ENCODE data around the gene ARID1B.

ARID1B gene

DNA sequence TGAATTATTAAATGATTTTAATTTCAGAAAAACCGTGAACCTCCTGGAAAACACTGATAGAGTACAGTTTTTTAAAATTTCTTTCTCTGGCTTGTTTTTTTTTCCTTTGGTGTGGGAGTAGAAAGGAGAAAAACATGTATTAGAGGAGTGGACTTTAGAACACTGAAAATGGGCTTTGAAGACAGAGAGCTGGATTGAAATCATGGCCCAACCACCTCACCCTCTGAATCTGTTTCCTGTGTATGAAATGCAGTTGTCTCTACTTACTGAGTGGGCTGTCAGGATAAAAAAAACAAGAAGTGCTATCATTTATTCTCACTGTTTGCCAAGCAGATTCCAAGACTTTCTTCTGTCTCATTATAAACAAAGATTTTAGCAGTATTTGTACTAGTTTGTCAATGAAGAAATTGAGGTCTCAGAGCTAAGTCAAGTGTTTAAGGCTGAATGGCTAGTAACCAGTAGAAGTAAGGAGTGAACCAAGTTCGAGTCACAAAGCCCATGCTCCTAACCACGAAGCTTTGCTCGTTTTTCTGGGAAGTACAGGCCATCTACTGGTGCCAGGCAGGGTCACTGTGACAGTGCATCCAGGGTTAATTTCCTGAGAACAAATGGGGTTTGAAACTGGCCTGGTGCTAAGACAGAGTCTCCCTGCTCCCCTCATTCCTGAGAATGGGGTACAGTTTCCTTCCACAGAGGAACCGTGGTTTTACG, 289.8 kb downstream of the ARID1B start:
- in situ Hi-C loops (cut with MboI; ENCODE audit: low sequenced_read_pairs) = no loop called here

DNA sequence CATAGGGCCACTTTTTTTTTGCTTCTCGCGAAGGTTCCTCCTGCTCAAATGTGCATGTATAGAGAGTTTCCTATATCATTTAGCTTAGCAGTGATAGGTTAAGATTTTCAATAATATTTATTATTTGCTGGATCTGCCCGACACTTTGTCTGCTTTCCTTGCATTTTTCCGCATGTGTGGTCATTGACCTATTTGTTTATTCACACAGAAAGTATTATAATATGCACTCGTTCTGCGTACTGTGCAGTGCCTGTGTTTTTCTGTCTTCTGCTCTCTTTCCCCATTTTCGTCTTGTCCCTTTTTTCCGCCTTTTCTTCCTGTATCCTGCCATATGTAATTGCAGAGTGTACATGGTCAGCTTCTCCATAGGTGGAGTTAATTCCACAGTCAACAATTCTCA, 290.3 kb downstream of the ARID1B start:
- in situ Hi-C loops (cut with MboI; ENCODE audit: low sequenced_read_pairs) = no loop called here

- in situ Hi-C loops (cut with MboI; ENCODE audit: low sequenced_read_pairs) = no loop called here
Measured at GRCh38 chr6:157068691-157069324, 291.6 kb downstream of the ARID1B start.

- in situ Hi-C loops (cut with MboI; ENCODE audit: low sequenced_read_pairs) = no loop called here
Measured at GRCh38 chr6:157069585-157069984, 292.4 kb downstream of the ARID1B start.

DNA sequence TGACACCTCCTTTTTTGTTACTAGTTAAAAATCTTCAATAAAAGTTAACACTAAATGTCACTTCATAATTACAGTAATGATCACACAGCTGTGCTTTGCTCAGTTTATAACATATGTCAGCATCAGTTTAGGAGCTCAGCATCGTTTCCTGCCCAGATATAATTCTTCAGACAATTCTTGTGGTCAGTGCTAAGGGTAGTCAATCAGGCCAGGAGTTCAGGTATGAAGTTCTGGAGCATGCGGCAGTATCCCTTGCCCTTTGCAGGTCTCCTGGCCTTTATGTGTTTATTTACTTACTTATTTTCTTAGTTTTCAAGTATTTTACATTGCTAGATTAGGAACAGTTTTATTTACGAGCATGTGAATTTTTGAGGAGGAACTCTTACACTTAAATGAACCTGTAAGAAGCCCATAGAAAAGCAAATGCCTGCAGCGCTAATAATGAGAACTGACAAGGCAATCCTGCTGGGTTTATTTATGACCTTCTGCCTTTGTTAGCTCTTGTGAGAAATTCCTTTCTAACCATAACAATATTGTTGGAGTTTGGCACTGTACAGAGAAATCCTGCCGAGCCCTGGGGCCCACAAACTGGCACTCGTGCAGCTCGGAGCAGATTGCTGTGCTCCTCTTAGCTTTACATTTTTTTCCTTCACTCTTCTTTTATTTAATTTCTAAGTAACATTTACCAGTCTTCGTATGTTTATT, 293.4 kb downstream of the ARID1B start:
- in situ Hi-C loops (cut with MboI; ENCODE audit: low sequenced_read_pairs) = no loop called here

GRCh38 chr6:157072128-157072527, 294.9 kb downstream of the ARID1B start:
- in situ Hi-C loops (cut with MboI; ENCODE audit: low sequenced_read_pairs) = no loop called here

- in situ Hi-C loops (cut with MboI; ENCODE audit: low sequenced_read_pairs) = no loop called here
Measured at GRCh38 chr6:157073596-157073995, 296.4 kb downstream of the ARID1B start.

DNA sequence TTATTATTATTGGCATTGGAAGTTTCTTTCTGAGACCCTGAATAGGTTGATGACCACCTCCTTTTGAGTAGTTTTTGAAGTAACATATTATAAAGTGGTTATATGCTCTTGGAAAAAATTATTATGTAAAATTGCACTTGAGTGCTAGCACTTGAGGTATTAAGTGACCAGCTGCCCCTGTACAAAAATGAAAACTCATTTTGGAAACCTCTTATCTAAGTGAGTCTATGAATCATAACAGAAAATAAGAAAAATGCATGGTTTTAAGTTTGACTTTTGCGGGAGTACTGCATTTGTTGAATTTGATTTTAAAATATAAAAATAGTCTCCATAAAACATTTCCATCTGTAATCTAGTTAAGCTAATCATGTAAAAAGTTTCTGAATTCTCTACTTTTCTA, 297.8 kb downstream of the ARID1B start:
- in situ Hi-C loops (cut with MboI; ENCODE audit: low sequenced_read_pairs) = no loop called here

- in situ Hi-C loops (cut with MboI; ENCODE audit: low sequenced_read_pairs) = no loop called here
Measured at GRCh38 chr6:157075549-157076450, 298.6 kb downstream of the ARID1B start.

DNA sequence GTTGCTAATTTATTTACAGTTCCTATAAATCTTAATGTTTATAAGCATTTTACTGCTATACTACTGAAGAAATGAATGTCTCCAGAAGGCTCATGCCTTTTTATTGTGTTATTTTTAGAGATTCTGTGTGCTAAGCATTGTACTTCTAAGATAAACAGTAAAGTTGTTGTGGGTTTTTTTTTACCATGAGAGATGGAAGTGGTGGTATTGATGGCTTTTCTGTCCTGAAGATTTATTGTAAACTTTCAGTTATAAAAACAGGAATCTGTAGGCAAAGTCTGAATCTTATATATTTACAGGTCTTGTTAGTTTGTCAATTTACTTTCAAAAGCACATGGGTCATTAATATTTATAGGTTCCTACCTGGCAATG, 299.3 kb downstream of the ARID1B start:
- in situ Hi-C loops (cut with MboI; ENCODE audit: low sequenced_read_pairs) = no loop called here

GRCh38 chr6:157077251-157077650, 300.1 kb downstream of the ARID1B start:
- in situ Hi-C loops (cut with MboI; ENCODE audit: low sequenced_read_pairs) = no loop called here

- in situ Hi-C loops (cut with MboI; ENCODE audit: low sequenced_read_pairs) = no loop called here
Measured at GRCh38 chr6:157078326-157078725, 301.1 kb downstream of the ARID1B start.

DNA sequence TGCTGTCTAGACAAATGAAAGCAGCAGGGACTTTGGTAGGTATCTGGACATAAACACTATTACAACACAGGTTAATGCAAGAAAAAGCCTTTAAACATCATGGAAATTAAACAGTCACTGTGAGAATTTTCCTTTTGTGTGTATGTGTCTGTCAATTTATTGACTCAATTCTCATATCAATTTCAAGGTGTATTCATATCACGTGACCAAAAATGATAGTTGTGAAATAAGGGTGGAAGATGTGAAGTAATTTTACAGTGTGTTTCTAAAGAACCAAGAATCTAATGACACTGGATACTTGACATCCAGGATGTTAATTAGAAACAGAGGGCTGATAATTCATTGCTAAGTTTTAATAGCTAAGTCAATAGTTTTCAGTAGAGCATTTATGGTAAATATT, 302.1 kb downstream of the ARID1B start:
- in situ Hi-C loops (cut with MboI; ENCODE audit: low sequenced_read_pairs) = no loop called here

DNA sequence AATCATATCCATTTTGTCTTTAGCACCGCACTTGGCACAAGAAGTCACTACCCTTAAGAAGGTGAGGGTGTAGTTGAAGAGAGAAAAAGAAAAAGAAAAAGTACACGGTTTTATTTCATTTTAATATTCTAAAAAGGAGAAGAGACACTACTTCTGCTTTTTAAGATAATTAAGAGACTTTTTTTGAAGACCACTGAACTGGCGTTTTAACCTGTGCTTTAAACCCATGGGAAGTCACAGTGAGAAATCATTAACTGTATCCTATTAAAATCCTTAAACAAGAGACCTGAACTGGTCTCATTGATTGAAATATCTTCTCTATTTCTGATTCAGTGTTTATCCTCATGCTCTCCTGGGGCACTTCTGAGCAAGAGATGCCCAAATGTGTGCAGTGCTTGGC, 302.6 kb downstream of the ARID1B start:
- in situ Hi-C loops (cut with MboI; ENCODE audit: low sequenced_read_pairs) = no loop called here

DNA sequence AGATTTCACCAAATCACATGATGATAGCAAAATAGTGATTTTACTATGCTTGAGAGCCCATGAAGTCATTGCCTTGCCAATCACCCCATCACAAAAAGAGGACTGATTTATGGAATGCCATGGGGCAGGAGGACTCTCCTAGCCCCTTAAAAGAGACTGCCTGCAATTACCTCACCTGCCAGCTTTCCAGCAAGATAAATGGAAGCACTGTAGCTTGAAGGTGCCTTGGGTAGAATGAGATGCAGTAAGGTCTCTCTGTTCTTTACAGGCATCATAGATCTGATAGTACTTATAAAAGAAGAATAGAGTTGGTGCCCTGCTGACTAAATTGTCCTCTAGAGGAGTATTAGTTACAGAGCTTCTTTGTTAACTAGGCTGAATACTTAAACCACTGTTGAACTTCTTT, 303.8 kb downstream of the ARID1B start:
- in situ Hi-C loops (cut with MboI; ENCODE audit: low sequenced_read_pairs) = no loop called here

DNA sequence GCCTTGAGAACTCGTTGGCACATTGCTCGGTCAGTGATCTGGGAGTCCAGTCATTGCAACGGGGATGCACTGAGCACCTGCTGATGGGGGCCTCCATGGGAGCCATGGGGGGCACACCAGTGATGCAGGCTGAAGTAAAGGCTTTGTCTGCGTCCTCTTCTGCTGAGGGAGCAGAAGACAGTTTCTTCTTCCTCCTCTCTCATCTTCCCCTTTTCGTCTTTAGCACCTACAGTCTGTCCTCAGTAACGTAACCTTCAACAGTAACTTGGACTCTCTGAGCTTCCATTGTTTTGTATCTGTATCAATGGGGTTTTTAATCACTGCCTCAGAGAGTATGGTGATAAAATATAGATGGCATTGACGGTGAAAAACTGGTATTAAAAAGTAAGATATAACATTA, 306.2 kb downstream of the ARID1B start:
- in situ Hi-C loops (cut with MboI; ENCODE audit: low sequenced_read_pairs) = no loop called here

DNA sequence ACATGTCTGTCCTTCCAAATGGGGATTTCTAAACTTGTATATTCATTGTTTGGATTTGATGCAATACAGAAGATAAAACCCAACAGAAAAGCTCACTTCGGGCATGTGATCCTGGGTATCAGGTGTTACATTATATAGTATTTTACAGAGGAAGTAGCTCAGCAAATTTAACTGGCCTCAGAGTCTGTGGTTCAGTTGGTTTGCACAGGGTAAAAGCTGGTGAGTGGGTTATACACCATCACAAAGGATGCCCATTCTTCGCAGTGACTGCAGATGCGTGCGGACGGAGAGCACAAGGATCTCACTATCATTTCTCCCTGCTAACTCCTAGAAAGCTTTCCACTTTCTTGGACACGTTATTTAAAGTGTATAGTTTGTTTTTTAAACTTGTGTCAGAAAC, 309.5 kb downstream of the ARID1B start:
- in situ Hi-C loops (cut with MboI; ENCODE audit: low sequenced_read_pairs) = no loop called here

DNA sequence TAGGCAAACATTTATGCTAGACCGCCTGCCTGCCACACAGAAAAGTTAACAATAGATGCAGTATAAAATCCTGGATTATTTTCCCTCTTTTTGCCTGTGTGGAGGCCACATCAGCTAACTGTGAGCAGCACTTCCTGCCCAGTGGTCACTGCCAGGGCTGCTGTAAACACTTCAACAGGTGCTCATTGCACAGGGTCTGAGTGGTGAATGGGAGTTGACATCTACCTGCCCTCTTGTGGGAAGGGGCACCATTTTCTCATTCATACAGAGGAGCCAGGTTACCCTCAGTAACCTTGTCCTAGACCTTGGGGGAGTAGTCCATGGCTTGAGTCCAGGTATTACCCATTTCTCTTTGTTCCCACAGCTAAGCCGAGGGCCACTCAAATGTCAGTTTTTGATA, 310.8 kb downstream of the ARID1B start:
- in situ Hi-C loops (cut with MboI; ENCODE audit: low sequenced_read_pairs) = no loop called here

GRCh38 chr6:157088841-157089240, 311.7 kb downstream of the ARID1B start:
- in situ Hi-C loops (cut with MboI; ENCODE audit: low sequenced_read_pairs) = no loop called here

GRCh38 chr6:157089258-157089657, 312.1 kb downstream of the ARID1B start:
- in situ Hi-C loops (cut with MboI; ENCODE audit: low sequenced_read_pairs) = no loop called here

GRCh38 chr6:157089851-157090250, 312.7 kb downstream of the ARID1B start:
- in situ Hi-C loops (cut with MboI; ENCODE audit: low sequenced_read_pairs) = no loop called here
